HuH-7.5 (cell line): ENCODE measurements around the gene HOXD12.

Experiments used
- DNase-seq: peaks from one replicate; pipeline ENCODE4 v3.0.0; 2011; ENCODE audit warnings: low spot score

HOXD12 gene

GRCh38 chr2:176099728-176100546 is at the start of gene HOXD12:
Gene HOXD12, plus strand, starts transcription at chr2:176099795. Its CDS starts 7 bp downstream, at chr2:176099802.
- DNase-seq, result no peak

DNA sequence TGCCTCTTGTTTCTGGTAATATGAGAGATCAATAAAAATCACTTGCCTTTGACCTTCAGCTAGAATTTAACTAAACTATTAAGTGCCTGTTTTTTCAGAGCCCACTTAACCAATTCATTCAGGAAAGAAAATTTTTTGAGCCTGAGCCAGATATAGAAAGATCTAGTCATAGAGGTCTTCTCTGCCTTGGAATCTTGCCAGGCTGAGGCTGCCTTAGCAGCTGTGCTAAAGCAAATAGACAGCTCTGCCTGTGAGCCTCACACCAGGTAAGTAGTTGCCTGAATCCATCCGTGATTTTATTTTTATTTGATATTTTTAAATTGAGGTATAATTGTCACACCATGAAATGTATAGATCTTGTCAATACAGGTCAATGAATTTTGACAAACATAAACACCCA is 43.2 kb upstream of the HOXD12 start:
- no peak for DNase-seq

GRCh38 chr2:176063958-176064357 is 35.6 kb upstream of the HOXD12 start:
- no peak for DNase-seq

GRCh38 chr2:176066645-176067588 is 32.7 kb upstream of the HOXD12 start:
- DNase-seq, result no peak

DNA sequence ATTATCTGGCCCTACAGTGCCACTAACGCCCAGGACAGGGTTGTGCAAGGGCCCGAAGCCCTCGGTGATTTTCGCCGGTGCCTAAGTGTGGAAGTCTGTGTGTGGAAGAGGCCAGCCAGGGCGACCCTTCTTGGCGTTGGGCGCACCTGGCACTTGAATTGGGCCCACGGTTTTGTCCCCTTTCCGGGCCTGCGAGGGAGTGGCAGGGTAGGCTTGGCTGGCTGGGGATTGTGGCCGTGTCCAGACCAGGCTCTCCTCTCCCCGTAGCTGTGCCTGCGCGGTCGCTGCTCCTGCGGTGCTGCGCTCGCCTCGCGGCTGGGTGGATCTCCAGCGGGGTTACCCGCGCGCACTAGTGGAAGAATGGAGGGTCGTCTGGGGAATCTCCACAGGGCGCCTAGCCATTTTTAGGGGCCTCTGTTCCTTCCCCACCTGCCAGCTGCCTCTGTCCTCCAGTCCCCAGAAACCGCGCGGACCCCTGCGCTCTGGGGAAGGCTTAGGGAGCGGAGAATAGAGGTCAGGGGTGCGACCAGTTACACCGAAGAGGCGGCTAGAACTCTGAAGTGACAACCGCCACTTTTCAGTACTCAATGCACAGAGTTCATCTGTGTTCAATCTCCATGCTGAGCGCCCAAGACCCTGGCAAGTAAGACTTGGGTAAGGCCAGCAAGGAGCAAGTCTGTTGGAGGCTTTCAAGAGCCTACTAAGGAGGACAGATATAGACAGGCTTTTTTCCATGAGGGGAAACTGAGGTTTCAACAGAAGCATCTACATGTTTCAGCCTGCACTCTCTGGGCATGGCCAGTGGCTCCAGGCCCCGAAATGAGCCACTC is 31.8 kb upstream of the HOXD12 start:
- DNase-seq, result no peak

- DNase-seq, result no peak
These were observed 31.2 kb upstream of the HOXD12 start for GRCh38 chr2:176068419-176068832.

GRCh38 chr2:176071330-176072291 is 28.0 kb upstream of the HOXD12 start:
- no peak for DNase-seq

- DNase-seq, result no peak
These were observed 27.3 kb upstream of the HOXD12 start for GRCh38 chr2:176072292-176072669.

- DNase-seq, result no peak
These were observed 26.4 kb upstream of the HOXD12 start for GRCh38 chr2:176072951-176073904.

- DNase-seq, result no peak
These were observed 24.6 kb upstream of the HOXD12 start for GRCh38 chr2:176074919-176075425.

DNA sequence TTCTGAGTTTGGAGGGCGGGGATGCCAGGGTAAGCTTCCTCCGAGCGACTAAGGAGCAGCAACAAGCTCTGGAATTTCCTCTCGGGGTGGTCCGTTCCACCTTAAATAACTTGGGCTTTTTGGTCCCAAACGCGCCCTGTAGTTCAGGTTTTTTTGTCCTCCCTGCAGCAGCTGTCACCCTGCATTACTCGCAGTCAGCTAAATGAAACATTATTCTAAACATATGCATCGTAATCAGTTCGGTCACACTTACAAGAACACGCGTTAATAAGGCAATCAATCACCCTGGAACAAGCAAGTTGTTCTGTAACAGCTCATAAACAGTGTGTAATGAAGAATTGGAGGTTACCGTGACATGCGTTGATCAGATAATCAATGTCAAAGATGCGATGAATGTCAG is 24.1 kb upstream of the HOXD12 start:
- DNase-seq, result no peak

DNA sequence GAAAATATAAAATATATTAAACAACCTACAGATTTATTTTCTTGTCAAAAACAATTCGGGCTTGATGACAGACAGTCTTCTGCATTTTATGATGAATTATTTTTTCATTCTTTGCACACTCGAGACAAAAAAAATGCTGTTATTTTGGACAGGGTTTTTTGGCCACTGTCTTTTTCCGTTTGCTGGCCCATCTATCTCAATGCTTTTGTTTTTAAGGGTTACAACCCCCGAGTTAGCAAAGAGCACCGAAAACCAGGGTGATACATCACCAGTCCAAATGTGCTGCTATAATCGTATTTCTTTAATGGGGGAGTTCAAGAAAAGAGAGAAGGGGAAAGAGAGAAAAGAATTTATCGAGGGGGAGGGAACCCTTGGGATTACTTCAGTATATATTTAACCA is 23.5 kb upstream of the HOXD12 start:
- no peak for DNase-seq

DNA sequence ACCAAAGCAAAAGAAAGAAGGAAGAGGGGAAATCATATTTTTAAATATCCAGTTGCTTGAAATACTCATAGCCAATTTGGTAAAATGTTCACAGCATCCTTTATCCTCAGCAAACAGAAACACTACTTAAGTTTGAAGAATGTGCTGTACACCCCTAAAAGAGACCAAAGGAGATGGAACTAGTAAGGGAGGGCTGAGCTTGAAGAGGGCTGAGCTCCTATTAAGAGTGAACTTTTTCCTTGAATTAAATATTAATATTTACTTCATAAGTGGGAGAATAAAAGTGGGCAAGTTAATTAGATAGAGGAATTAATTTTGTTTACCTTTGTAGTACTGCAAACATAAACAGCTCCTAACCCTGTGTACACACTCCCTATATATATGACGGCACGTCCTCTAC is 22.8 kb upstream of the HOXD12 start:
- no peak for DNase-seq

GRCh38 chr2:176078541-176079284 is 20.9 kb upstream of the HOXD12 start:
- no peak for DNase-seq

DNA sequence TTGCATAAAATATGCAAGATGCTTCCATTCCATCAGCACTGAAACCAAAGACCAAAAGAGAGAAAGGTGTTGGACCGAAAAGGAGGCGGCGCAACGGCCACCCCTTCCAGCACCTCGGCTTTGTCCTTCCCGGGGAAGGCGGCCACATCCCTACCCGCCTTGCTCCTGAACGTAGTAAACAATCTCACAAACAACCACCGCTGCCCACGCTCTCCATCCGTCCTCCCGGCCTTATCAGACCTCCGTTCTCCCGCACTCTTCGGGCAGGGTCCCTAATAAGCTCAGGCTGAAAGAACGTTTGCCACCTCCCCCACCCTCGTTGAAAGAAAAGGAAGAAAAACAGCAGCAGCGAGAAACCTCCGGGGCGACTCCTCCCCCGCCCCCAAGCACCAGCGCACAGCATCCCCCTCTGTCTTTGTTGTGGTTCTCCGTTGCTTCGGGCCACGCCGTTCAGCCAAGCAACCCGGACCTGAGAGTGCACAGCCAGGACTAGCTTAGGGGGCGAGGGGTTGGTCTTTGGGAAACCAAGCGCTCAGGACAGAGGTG is 20.2 kb upstream of the HOXD12 start:
- no peak for DNase-seq

- peak; percentile 86 for DNase-seq
These were observed 19.6 kb upstream of the HOXD12 start for GRCh38 chr2:176079831-176080539.

- no peak for DNase-seq
These were observed 18.8 kb upstream of the HOXD12 start for GRCh38 chr2:176080540-176081375.
